ENCODE results near the gene ACOX3.

GRCh38 chr4:8345946-8346814 lies 94.3 kb downstream of the ACOX3 start:
- TF ChIP-seq POLR2A (IDR thresholded peaks at IDR 0.05; ENCODE audit: low read depth, low read length), result no peak
- TF ChIP-seq TAF1 (IDR thresholded peaks at IDR 0.05; ENCODE audit: borderline replicate concordance, low read depth, low read length), result no peak
- TF ChIP-seq POLR2AphosphoS5 (IDR thresholded peaks at IDR 0.05; ENCODE audit: low read depth, low read length), result no peak
